GM18867 (cell line): Measurements from ENCODE around the gene SRRM3.
"Not testable (repeated sequence)": the region's sequence is repeated elsewhere in the genome, so short reads cannot be mapped to it uniquely, and the experiment has no call there.

Experiments
- ATAC-seq: cut with Tn5 transposase; IDR thresholded peaks from one replicate; pipeline ENCODE4 v1.9.1; 2021; ENCODE audit warnings: mild to moderate bottlenecking, moderate library complexity; ENCODE audit not compliant: unreplicated experiment

SRRM3 gene

GRCh38 chr7:76189276-76189675, 12.4 kb upstream of the SRRM3 start:
- ATAC-seq, result no peak

GRCh38 chr7:76191783-76192240, 9.9 kb upstream of the SRRM3 start:
- no peak for ATAC-seq

- no peak for ATAC-seq
Measured at GRCh38 chr7:76193466-76193865, 8.2 kb upstream of the SRRM3 start.

- no peak for ATAC-seq
Measured at GRCh38 chr7:76193883-76194282, 7.8 kb upstream of the SRRM3 start.

GRCh38 chr7:76196786-76197185, 4.9 kb upstream of the SRRM3 start:
- ATAC-seq, result no peak

- no peak for ATAC-seq
Measured at GRCh38 chr7:76198202-76198601, 3.5 kb upstream of the SRRM3 start.

- no peak for ATAC-seq
Measured at GRCh38 chr7:76202666-76203030, 952 bp downstream of the SRRM3 start.

GRCh38 chr7:76204147-76204546, 2.5 kb downstream of the SRRM3 start:
- ATAC-seq, result no peak

- ATAC-seq, result no peak
Measured at GRCh38 chr7:76206633-76207032, 4.9 kb downstream of the SRRM3 start.

GRCh38 chr7:76209310-76209709, 7.6 kb downstream of the SRRM3 start:
- ATAC-seq, result no peak

GRCh38 chr7:76211216-76211615, 9.5 kb downstream of the SRRM3 start:
- ATAC-seq, result no peak

- ATAC-seq, result not testable (repeated sequence)
Measured at GRCh38 chr7:76215349-76215748, 13.7 kb downstream of the SRRM3 start.

GRCh38 chr7:76216381-76217082, 14.8 kb downstream of the SRRM3 start:
- no peak for ATAC-seq

GRCh38 chr7:76217942-76218566, 16.4 kb downstream of the SRRM3 start:
- ATAC-seq, result no peak

- no peak for ATAC-seq
Measured at GRCh38 chr7:76220185-76221057, 18.7 kb downstream of the SRRM3 start.

- ATAC-seq, result no peak
Measured at GRCh38 chr7:76222333-76222732, 20.6 kb downstream of the SRRM3 start.

GRCh38 chr7:76222839-76223238, 21.1 kb downstream of the SRRM3 start:
- ATAC-seq, result no peak

GRCh38 chr7:76223286-76223972, 21.7 kb downstream of the SRRM3 start:
- ATAC-seq, result no peak

GRCh38 chr7:76224695-76225094, 23.0 kb downstream of the SRRM3 start:
- ATAC-seq, result no peak

- no peak for ATAC-seq
Measured at GRCh38 chr7:76225379-76225778, 23.7 kb downstream of the SRRM3 start.

GRCh38 chr7:76225951-76226350, 24.3 kb downstream of the SRRM3 start:
- ATAC-seq, result no peak
